Mesothelial cell of epicardium (in vitro differentiated cells): ENCODE measurements around the gene POU2F1. TPM values are rescaled to one million over a fixed set of nuclear protein-coding genes. Genes with fewer than 3 reads are reported as not detected.
A peak's percentile ranks its signal among the peaks of the same experiment; 100 is the strongest.
"Not testable (repeated sequence)": the region's sequence is repeated elsewhere in the genome, so short reads cannot be mapped to it uniquely, and the experiment has no call there.

Experiments used
- DNase-seq, 2 experiments: peaks; one replicate each; pipeline ENCODE4 v3.0.0; 2021; ENCODE audit warnings: low spot score in 2 of 2; ENCODE audit not compliant: unreplicated experiment in 2 of 2
- H3K27ac Mint-ChIP-seq: 2 replicates; pipeline ENCODE4 v1.8.0; 2021; ENCODE audit warnings: mixed read lengths
- H3K27me3 Mint-ChIP-seq: 2 replicates; pipeline ENCODE4 v1.8.0; 2021; ENCODE audit warnings: low read depth, mixed read lengths
- H3K36me3 Mint-ChIP-seq: 2 replicates; pipeline ENCODE4 v1.8.0; 2021; ENCODE audit warnings: mixed read lengths
- H3K4me1 Mint-ChIP-seq: 2 replicates; pipeline ENCODE4 v1.8.0; 2021; ENCODE audit warnings: mixed read lengths
- H3K4me3 Mint-ChIP-seq: 2 replicates; pipeline ENCODE4 v1.8.0; 2021; ENCODE audit warnings: mild to moderate bottlenecking, moderate library complexity, mixed read lengths
- H3K9me3 Mint-ChIP-seq: 2 replicates; pipeline ENCODE4 v1.8.0; 2021; ENCODE audit warnings: mixed read lengths
- total RNA-seq: library from RNA; stranded (reverse); gene quantifications from 3 replicates; pipeline ENCODE4 v1.2.1, GENCODE V29; 2021
- TF ChIP-seq, protein P1 (sequence below): fragments of 200-600 bp; sonication (generic); IDR thresholded peaks from one replicate; pipeline ENCODE4 v1.5.0; 2021; ENCODE audit warnings: antibody characterized with exemption; ENCODE audit not compliant: unreplicated experiment

Gene POU2F1
- total RNA-seq, 1 donor from 2014 or later, result 32.8 TPM

DNA sequence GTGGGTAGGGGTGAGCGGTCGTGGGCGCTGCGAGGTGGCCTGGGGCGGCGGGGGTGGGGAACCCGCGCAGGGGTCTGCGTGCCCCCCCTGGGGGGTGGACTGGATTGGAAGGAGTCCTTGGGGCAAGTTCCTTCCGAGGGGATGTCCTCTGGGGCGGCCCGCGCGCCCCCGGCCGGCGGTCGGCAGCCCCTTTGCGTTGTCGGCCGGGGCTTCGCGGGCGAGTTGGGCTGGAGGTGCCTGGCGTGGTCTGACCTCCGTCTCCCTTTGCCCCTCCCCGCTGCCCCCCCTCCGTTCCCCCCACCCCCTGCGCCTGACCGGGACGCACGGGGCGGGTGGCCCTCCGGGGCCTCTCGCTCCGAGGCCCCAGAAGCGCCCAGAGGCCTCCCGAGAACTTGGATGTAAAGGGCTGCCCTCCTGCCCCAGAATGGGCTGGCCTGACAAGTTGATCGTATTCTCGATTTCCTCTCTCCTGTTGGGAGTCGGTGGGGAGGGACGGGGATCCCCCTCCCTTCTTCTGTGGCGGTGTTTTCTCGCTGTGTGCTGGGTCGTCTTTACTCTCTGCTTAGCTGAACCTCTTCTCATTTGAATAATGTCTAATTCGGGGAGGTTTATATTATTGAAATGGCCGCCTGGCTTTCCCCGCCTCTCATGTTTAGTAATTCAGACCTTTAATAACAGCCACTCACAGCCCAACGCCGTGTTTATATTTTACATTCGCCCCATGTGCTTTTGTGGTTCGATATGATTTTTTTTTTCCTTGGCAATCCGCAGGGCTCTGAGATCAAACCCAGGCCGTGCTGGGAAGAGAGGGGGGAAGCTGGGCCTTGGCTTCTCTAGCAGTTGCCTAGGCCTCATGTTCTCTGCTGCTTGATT, 1.3 kb downstream of the POU2F1 start:
- peak; percentile 20 to 58 for DNase-seq
- TF ChIP-seq, protein P1, sequence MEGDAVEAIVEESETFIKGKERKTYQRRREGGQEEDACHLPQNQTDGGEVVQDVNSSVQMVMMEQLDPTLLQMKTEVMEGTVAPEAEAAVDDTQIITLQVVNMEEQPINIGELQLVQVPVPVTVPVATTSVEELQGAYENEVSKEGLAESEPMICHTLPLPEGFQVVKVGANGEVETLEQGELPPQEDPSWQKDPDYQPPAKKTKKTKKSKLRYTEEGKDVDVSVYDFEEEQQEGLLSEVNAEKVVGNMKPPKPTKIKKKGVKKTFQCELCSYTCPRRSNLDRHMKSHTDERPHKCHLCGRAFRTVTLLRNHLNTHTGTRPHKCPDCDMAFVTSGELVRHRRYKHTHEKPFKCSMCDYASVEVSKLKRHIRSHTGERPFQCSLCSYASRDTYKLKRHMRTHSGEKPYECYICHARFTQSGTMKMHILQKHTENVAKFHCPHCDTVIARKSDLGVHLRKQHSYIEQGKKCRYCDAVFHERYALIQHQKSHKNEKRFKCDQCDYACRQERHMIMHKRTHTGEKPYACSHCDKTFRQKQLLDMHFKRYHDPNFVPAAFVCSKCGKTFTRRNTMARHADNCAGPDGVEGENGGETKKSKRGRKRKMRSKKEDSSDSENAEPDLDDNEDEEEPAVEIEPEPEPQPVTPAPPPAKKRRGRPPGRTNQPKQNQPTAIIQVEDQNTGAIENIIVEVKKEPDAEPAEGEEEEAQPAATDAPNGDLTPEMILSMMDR, result no peak

DNA sequence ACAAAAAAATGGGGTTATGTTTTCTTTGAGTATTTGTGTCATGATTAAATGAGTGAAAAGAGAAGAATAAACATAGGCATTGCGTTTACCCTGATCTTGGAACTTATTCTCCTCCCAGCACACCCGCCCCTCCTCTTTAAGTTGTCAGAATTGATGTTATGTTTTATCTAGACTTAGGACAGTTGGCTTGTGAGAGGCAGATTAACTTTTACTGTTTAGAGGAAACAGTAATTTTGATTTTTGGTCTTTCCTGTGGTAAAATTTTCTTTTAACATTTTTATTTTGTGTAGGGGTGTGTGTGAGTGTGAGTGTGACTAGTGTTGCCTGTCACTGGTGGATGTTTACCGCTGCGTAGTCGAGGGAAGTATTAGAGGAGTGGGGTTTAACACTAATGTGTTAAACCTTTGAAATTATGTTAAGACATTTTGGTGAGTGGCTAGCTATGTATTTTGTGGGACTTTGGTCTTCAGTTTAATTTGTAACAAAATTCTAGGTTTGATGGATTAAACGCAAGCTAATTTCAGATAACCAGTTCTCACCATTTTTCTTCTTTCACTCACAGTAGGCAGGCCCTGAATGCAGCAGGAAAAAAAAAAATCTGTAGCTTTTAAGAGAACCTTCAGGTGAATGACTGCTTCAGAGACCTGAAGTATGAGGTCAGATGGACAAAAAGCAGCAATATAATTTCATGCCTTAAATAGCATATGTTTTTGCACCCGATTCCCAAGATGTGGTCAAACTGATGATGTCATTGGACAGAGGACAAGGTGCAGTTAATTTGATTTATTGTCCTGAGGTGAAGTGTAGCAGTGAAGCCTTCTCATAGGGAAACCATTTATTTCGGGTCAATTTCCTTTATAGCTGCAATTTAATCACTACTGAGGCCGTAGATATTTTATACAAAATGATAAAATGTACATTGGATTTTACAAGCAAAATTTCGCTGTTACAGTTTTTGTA, 2.7 kb downstream of the POU2F1 start:
- Mint-ChIP-seq H3K36me3 (no peaks in the 10 kb centered on the region), H3K4me3 (peak overlapping the region; percentile 97), H3K9me3 (no peaks in the 10 kb centered on the region), H3K27ac (peak overlapping the region; percentile 99), H3K27me3 (peaks cover 2% of the 10 kb centered on the region), H3K4me1 (peaks cover 48% of the 10 kb centered on the region)
- DNase-seq, result no peak
- TF ChIP-seq, protein P1, result no peak

More for the DNA sequence above, 1.3 kb downstream of the POU2F1 start:
- Mint-ChIP-seq H3K4me3 (peak overlapping the region; percentile 97), H3K27ac (peak overlapping the region; percentile 99), H3K27me3 (peaks cover 2% of the 10 kb centered on the region), H3K9me3 (peaks cover 1% of the 10 kb centered on the region), H3K36me3 (no peaks in the 10 kb centered on the region), H3K4me1 (peaks cover 43% of the 10 kb centered on the region)

DNA sequence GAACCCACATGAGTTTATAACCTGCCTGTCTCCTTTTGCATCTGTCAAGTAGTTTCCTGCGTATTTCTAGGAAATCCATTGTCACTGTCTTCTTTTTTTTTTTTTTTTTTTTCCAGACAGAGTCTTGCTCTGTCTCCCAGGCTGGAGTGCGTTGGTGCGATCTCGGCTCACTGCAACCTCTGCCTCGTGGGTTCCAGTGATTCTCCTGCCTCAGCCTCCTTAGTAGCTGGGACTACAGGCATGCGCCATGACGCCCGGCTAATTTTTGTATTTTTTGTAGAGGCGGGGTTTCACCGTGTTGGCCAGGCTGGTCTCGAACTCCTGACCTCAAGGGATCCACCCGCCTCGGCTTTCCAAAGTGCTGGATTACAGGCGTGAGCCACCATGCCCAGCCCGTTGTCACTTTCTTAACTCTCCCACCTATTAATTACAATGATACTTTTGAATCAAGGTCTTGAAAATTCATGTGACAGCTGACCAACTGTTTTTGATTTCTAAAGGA, 4.1 kb downstream of the POU2F1 start:
- not testable (repeated sequence) for H3K36me3 Mint-ChIP-seq, DNase-seq, H3K9me3 Mint-ChIP-seq, H3K4me3 Mint-ChIP-seq, H3K27me3 Mint-ChIP-seq, H3K27ac Mint-ChIP-seq
- peaks cover 38% of the 10 kb centered on the region for H3K4me1 Mint-ChIP-seq

DNA sequence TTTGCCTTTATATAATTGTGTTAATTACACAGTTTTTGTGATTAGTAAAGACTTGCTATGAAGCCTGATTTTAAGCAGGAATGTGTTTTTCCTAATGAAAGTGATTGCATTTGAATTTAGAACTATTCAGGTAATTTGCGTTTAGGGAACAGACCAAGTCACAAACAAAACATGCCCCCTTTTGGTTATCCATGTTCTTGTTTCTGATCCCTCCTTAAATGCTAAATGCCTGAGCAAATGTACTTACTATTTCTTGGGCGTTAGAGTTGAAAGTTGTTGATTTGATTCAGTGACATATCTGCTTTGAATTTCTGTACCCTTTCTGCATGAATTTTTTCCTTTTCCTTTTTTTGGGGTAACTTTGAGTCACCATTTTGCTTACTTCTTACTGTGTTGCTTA, 5.2 kb downstream of the POU2F1 start:
- H3K9me3 Mint-ChIP-seq, result no peaks in the 10 kb centered on the region
- H3K36me3 Mint-ChIP-seq, result no peaks in the 10 kb centered on the region
- no peak overlapping the region for H3K27ac Mint-ChIP-seq
- TF ChIP-seq, protein P1, result no peak
- no peak for DNase-seq
- H3K27me3 Mint-ChIP-seq, result no peaks in the 10 kb centered on the region
- peaks cover 41% of the 10 kb centered on the region for H3K4me1 Mint-ChIP-seq
- H3K4me3 Mint-ChIP-seq, result no peak overlapping the region

DNA sequence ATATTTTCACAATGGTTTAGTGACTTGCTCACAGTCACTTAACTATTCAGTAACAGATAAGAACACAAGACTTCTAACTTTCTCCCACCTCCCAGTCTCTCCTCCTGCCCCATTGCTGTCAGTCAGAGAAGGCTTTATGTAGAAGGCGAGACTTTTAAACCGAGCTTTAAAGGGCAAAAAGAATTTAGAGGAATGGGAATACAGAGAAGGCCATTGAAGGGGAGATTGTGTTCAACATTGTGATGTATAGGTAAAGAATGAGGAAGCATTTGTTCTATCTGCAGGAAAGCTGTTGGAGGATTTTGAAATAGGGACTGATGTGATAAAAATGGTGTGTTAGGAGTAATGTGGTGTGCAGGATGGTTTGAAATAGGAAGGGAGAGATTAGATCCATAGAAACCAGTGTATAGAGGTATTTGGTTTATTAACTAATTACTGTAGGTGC, 7.3 kb downstream of the POU2F1 start:
- H3K27me3 Mint-ChIP-seq, result no peaks in the 10 kb centered on the region
- H3K4me1 Mint-ChIP-seq, result peaks cover 34% of the 10 kb centered on the region
- H3K27ac Mint-ChIP-seq, result no peak overlapping the region
- H3K36me3 Mint-ChIP-seq, result no peaks in the 10 kb centered on the region
- no peak for DNase-seq
- no peaks in the 10 kb centered on the region for H3K9me3 Mint-ChIP-seq
- H3K4me3 Mint-ChIP-seq, result no peak overlapping the region
- TF ChIP-seq, protein P1, result no peak
